MM.1S (cell line): ENCODE results near the gene KLRG1.

ENCODE experiments used
- DNase-seq: peaks from one replicate; pipeline ENCODE4 v3.0.0-alpha.2; 2015
- H2AFZ ChIP-seq: fragments of 300-600 bp; sonication (generic); 2 replicates; pipeline ENCODE4 v1.6.0; 2016; ENCODE audit warnings: antibody characterized with exemption, low read length
- H3F3A ChIP-seq: fragments of 300-600 bp; sonication (generic); 2 replicates; pipeline ENCODE4 v1.6.1; 2016; ENCODE audit warnings: mild to moderate bottlenecking, antibody characterized with exemption, low read length, moderate library complexity, mixed read lengths; ENCODE audit not compliant: insufficient read depth
- H3K27ac ChIP-seq: fragments of 300-600 bp; sonication (generic); 2 replicates; pipeline ENCODE4 v1.5.1; 2016; ENCODE audit warnings: mild to moderate bottlenecking, low read length
- H3K27me3 ChIP-seq: fragments of 300-600 bp; sonication (generic); replicated peaks from 2 replicates; pipeline ENCODE4 v1.6.0; 2016; ENCODE audit warnings: low read length; ENCODE audit not compliant: insufficient read depth
- H3K36me3 ChIP-seq: fragments of 300-600 bp; sonication (generic); replicated peaks from 2 replicates; pipeline ENCODE4 v1.6.1; 2016; ENCODE audit warnings: mild to moderate bottlenecking, low read length, mixed read lengths; ENCODE audit not compliant: insufficient read depth
- H3K4me1 ChIP-seq: fragments of 300-600 bp; sonication (generic); 2 replicates; pipeline ENCODE4 v1.6.1; 2016; ENCODE audit warnings: low read length, mixed read lengths
- H3K4me2 ChIP-seq: fragments of 300-600 bp; sonication (generic); 2 replicates; pipeline ENCODE4 v1.6.0; 2016; ENCODE audit warnings: low read depth, low read length
- H3K4me3 ChIP-seq: fragments of 300-600 bp; sonication (generic); 2 replicates; pipeline ENCODE4 v1.5.1; 2016; ENCODE audit warnings: low read length, mixed read lengths
- H3K79me2 ChIP-seq: fragments of 300-600 bp; sonication (generic); 2 replicates; pipeline ENCODE4 v1.6.1; 2016; ENCODE audit warnings: mixed run types, low read length, mixed read lengths
- H3K9ac ChIP-seq: fragments of 300-600 bp; sonication (generic); 2 replicates; pipeline ENCODE4 v1.6.1; 2016; ENCODE audit warnings: low read length, mixed read lengths
- H3K9me2 ChIP-seq: fragments of 300-600 bp; sonication (generic); replicated peaks from 2 replicates; pipeline ENCODE4 v1.6.1; 2016; ENCODE audit warnings: mild to moderate bottlenecking, low read length, mixed read lengths; ENCODE audit not compliant: insufficient read depth
- H3K9me3 ChIP-seq: fragments of 300-600 bp; sonication (generic); replicated peaks from 2 replicates; pipeline ENCODE4 v1.6.1; 2016; ENCODE audit warnings: mild to moderate bottlenecking, low read length, mixed read lengths; ENCODE audit not compliant: insufficient read depth
- H4K20me1 ChIP-seq: fragments of 300-600 bp; sonication (generic); 2 replicates; pipeline ENCODE4 v1.6.1; 2016; ENCODE audit warnings: mild to moderate bottlenecking, low read length, moderate library complexity, mixed read lengths; ENCODE audit not compliant: insufficient read depth
- EZH2 ChIP-seq: fragments of 300-600 bp; sonication (generic); optimal IDR thresholded peaks from 2 replicates; pipeline ENCODE3; 2017; ENCODE audit warnings: low read depth, mild to moderate bottlenecking, antibody characterized with exemption, low read length, mixed read lengths
- EZH2phosphoT487 ChIP-seq: fragments of 300-600 bp; sonication (generic); IDR thresholded peaks from 2 replicates; pipeline ENCODE4 v1.6.1; 2018; ENCODE audit warnings: antibody characterized with exemption, low read length
- TF ChIP-seq, protein P1 (sequence below): fragments of 300-600 bp; sonication (generic); IDR thresholded peaks from 2 replicates; pipeline ENCODE4 v1.5.1; 2016; ENCODE audit warnings: antibody characterized with exemption, low read length, mixed read lengths

Gene KLRG1

DNA sequence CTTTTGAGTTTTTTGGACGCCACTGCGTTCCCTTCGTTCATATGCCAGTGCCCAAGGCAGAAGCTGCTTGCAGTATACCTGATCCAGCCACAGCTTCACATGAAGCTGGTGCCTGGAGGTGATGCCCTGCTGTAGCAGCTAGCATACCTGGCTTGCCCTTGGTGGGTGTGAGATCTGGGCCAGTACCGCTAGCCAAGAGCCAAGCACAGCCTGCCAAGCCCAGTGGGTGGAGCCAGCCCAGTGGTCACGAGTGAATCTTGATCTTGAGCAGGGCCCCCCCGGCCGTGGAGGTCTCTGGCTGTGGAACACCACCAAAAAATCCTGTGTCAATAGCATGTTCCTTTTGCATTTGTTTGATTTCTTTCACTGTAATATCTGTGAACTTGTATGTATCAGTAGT, 32.6 kb upstream of the KLRG1 start:
- Histone ChIP-seq H3K27me3 (no peaks in the 10 kb centered on the region), H3K4me1 (no peaks in the 10 kb centered on the region), H3K4me2 (no peak overlapping the region), H3K9ac (no peak overlapping the region), H3K36me3 (no peaks in the 10 kb centered on the region), H2AFZ (no peak overlapping the region), H3K27ac (no peak overlapping the region), H3K4me3 (no peak overlapping the region), H3K79me2 (no peaks in the 10 kb centered on the region), H3K9me2 (no peaks in the 10 kb centered on the region), H4K20me1 (no peaks in the 10 kb centered on the region), H3K9me3 (no peaks in the 10 kb centered on the region), H3F3A (no peaks in the 10 kb centered on the region)
- no peak for DNase-seq
- TF ChIP-seq EZH2, result no peak

DNA sequence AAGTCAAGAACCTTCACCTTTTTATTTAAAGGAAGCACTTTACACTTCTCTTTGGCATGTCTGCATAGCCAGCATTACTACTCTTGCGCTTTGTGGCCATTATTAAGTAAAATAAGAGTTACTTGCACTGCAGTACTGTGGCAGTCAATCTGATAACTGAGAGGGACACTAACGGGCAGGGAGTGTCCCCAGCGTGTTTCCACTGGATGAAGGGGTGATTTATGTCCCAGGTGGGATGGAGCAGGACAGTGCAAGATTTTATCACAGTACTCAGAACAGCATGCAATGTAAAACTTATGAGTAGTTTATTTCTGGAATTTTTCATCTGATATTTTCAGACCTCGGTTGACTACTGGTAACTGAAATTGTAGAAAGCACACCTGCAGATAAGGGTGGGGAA, 31.8 kb upstream of the KLRG1 start:
- TF ChIP-seq EZH2phosphoT487, result no peak
- TF ChIP-seq EZH2, result no peak
- TF ChIP-seq, protein P1, sequence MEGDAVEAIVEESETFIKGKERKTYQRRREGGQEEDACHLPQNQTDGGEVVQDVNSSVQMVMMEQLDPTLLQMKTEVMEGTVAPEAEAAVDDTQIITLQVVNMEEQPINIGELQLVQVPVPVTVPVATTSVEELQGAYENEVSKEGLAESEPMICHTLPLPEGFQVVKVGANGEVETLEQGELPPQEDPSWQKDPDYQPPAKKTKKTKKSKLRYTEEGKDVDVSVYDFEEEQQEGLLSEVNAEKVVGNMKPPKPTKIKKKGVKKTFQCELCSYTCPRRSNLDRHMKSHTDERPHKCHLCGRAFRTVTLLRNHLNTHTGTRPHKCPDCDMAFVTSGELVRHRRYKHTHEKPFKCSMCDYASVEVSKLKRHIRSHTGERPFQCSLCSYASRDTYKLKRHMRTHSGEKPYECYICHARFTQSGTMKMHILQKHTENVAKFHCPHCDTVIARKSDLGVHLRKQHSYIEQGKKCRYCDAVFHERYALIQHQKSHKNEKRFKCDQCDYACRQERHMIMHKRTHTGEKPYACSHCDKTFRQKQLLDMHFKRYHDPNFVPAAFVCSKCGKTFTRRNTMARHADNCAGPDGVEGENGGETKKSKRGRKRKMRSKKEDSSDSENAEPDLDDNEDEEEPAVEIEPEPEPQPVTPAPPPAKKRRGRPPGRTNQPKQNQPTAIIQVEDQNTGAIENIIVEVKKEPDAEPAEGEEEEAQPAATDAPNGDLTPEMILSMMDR, result no peak
- H4K20me1 ChIP-seq, result no peaks in the 10 kb centered on the region
- no peaks in the 10 kb centered on the region for H3F3A ChIP-seq
- H3K4me1 ChIP-seq, result no peaks in the 10 kb centered on the region
- H3K9me2 ChIP-seq, result no peaks in the 10 kb centered on the region
- H2AFZ ChIP-seq, result no peak overlapping the region
- no peak overlapping the region for H3K27ac ChIP-seq
- H3K4me3 ChIP-seq, result no peak overlapping the region
- no peak overlapping the region for H3K4me2 ChIP-seq
- DNase-seq, result no peak
- no peak overlapping the region for H3K9ac ChIP-seq
- no peaks in the 10 kb centered on the region for H3K9me3 ChIP-seq
- H3K27me3 ChIP-seq, result no peaks in the 10 kb centered on the region
- no peaks in the 10 kb centered on the region for H3K36me3 ChIP-seq
- H3K79me2 ChIP-seq, result no peaks in the 10 kb centered on the region

DNA sequence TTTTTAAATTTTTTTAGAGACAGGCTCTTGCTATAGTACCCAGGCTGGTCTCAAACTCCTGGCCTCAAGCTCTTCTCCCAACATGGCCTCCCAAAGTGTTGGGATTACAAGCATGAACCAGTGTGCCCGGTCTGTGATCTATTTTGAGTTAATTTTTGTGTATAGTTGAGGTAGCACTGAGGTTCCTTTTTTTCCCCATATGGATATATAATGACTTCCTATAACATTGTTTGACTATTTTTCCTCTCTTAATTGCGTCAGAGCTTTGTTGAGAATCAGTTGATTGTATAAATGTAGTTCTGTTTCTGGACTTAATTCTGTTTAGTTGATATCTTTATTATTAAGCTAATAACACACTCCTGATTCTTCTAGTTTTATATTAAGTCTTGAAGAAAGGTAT, 31.3 kb upstream of the KLRG1 start:
- Histone ChIP-seq H3K4me3 (no peak overlapping the region), H3K79me2 (no peaks in the 10 kb centered on the region), H3K4me1 (no peaks in the 10 kb centered on the region), H3K27me3 (no peaks in the 10 kb centered on the region), H2AFZ (no peak overlapping the region), H3F3A (no peaks in the 10 kb centered on the region), H3K9ac (no peak overlapping the region), H3K9me2 (no peaks in the 10 kb centered on the region), H3K4me2 (no peak overlapping the region), H4K20me1 (no peaks in the 10 kb centered on the region), H3K9me3 (no peaks in the 10 kb centered on the region), H3K36me3 (no peaks in the 10 kb centered on the region), H3K27ac (no peak overlapping the region)
- TF ChIP-seq EZH2phosphoT487, result no peak
- no peak for TF ChIP-seq EZH2
- no peak for DNase-seq

DNA sequence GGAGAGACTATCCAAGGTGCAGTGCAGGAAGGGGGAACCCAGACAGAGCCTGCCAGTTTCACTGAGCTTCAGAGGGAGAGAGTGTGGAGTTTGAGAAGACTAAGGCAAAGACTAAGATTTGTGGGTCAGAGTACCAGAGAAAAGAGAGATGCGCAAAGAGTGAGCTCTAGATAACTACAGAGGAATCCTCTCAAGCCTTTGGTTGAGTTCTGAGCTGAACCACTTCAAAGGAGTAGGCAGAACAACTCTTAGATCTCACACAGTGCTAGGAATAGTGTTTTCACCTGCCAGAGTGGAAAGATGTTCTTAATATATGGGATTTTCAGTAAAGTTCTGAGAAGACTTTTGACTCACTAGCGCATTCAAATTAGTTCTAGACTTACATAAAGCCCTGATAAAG, 29.2 kb upstream of the KLRG1 start:
- H3K79me2 ChIP-seq, result no peaks in the 10 kb centered on the region
- no peaks in the 10 kb centered on the region for H3K9me2 ChIP-seq
- no peak overlapping the region for H3K9ac ChIP-seq
- no peak overlapping the region for H3K4me3 ChIP-seq
- H3K4me1 ChIP-seq, result no peaks in the 10 kb centered on the region
- H3K27me3 ChIP-seq, result no peaks in the 10 kb centered on the region
- no peak for DNase-seq
- no peaks in the 10 kb centered on the region for H4K20me1 ChIP-seq
- H3K9me3 ChIP-seq, result no peaks in the 10 kb centered on the region
- H3K4me2 ChIP-seq, result no peak overlapping the region
- no peak overlapping the region for H2AFZ ChIP-seq
- no peaks in the 10 kb centered on the region for H3K36me3 ChIP-seq
- no peaks in the 10 kb centered on the region for H3F3A ChIP-seq
- TF ChIP-seq EZH2 (no peak), EZH2phosphoT487 (no peak)
- TF ChIP-seq, protein P1, result no peak
- no peak overlapping the region for H3K27ac ChIP-seq
